ENCODE results near the gene MEIS2. TPM values are rescaled to one million over a fixed set of nuclear protein-coding genes. Genes with fewer than 3 reads are reported as not detected.

The MEIS2 gene
- total RNA-seq (not detected), total RNA-seq (0 to 0.35 (median 0) reads per million in 172 experiments)
- not detected for polyA plus RNA-seq (2013, experiment 1 of 2)
- 0.24 TPM for polyA plus RNA-seq (2013, experiment 2 of 2)

- Mint-ChIP-seq H3K4me1 (ENCODE audit: low read depth) (peaks cover 59% of the 10 kb centered on the region), H3K9me3 (peaks cover 3% of the 10 kb centered on the region), H3K27me3 (peaks cover 100% of the 10 kb centered on the region), H3K36me3 (ENCODE audit: low read depth) (peaks cover 10% of the 10 kb centered on the region), H3K27ac (peak within 1 kb of the TSS; percentile 13), H3K4me3 (peak within 1 kb of the TSS; percentile 95)
- POLR2A ChIA-PET: no interaction called here
- DNase-seq (peak in 4 of 14 experiments; percentile 24 to 56 (median 38)), ATAC-seq (ENCODE audit: poor library complexity) (no peak)
- intact Hi-C loops (cut with DNase I, micrococcal nuclease): no loop called here
- peaks cover 77 to 86% of the 10 kb centered on the region in 2 experiments for H3K27me3 ChIP-seq (ENCODE audit: control insufficient read depth in 1 of 2, insufficient read depth in 2 of 2, low read length in 2 of 2)
- H3K27ac ChIP-seq (ENCODE audit: low read depth in 1 of 2, low read length in 2 of 2): no peak within 1 kb of the TSS
- H3K4me3 ChIP-seq (ENCODE audit: low read length): peak within 1 kb of the TSS; percentile 67
- CTCF ChIA-PET: no interaction called here
- peaks cover 14 to 65% of the 10 kb centered on the region in 2 experiments for H3K9me3 ChIP-seq (ENCODE audit: control insufficient read depth in 1 of 2, insufficient read depth in 1 of 2, low read length in 2 of 2)
- no peaks in the 10 kb centered on the region for H3K36me3 ChIP-seq (ENCODE audit: insufficient read depth, low read length)
- TF ChIP-seq, protein P1, sequence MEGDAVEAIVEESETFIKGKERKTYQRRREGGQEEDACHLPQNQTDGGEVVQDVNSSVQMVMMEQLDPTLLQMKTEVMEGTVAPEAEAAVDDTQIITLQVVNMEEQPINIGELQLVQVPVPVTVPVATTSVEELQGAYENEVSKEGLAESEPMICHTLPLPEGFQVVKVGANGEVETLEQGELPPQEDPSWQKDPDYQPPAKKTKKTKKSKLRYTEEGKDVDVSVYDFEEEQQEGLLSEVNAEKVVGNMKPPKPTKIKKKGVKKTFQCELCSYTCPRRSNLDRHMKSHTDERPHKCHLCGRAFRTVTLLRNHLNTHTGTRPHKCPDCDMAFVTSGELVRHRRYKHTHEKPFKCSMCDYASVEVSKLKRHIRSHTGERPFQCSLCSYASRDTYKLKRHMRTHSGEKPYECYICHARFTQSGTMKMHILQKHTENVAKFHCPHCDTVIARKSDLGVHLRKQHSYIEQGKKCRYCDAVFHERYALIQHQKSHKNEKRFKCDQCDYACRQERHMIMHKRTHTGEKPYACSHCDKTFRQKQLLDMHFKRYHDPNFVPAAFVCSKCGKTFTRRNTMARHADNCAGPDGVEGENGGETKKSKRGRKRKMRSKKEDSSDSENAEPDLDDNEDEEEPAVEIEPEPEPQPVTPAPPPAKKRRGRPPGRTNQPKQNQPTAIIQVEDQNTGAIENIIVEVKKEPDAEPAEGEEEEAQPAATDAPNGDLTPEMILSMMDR (IDR thresholded peaks at IDR 0.05): no peak
- peaks cover 46% of the 10 kb centered on the region for H3K4me1 ChIP-seq (ENCODE audit: insufficient read depth, low read length)
Measured at GRCh38 chr15:37100109-37100965, at the start of gene MEIS2. Gene MEIS2 (minus strand): TSS chr15:37100549. CDS start chr15:37099466, 1,083 bp downstream.

- ATAC-seq (ENCODE audit: poor library complexity) (no peak), DNase-seq (no peak)
- TF ChIP-seq, protein P1 (IDR thresholded peaks at IDR 0.05): no peak
- ChIA-PET CTCF (no interaction called here), POLR2A (no interaction called here)
- Histone ChIP-seq H3K9me3 (ENCODE audit: control insufficient read depth in 1 of 2, insufficient read depth in 1 of 2, low read length in 2 of 2) (no peaks in the 10 kb centered on the region), H3K4me1 (ENCODE audit: insufficient read depth, low read length) (no peaks in the 10 kb centered on the region), H3K36me3 (ENCODE audit: insufficient read depth, low read length) (no peaks in the 10 kb centered on the region), H3K27me3 (ENCODE audit: control insufficient read depth in 1 of 2, insufficient read depth in 2 of 2, low read length in 2 of 2) (no peaks in the 10 kb centered on the region), H3K4me3 (ENCODE audit: low read length) (no peak overlapping the region), H3K27ac (ENCODE audit: low read depth in 1 of 2, low read length in 2 of 2) (no peak overlapping the region)
- Mint-ChIP-seq H3K36me3 (ENCODE audit: low read depth) (no peaks in the 10 kb centered on the region), H3K27ac (no peak overlapping the region), H3K27me3 (no peaks in the 10 kb centered on the region), H3K9me3 (no peaks in the 10 kb centered on the region), H3K4me3 (no peak overlapping the region), H3K4me1 (ENCODE audit: low read depth) (no peaks in the 10 kb centered on the region)
- intact Hi-C loops (cut with DNase I, micrococcal nuclease): no loop called here
Measured at GRCh38 chr15:37149146-37149545, 48.8 kb upstream of the MEIS2 start.

- no peaks in the 10 kb centered on the region for H3K4me1 ChIP-seq (ENCODE audit: insufficient read depth, low read length)
- intact Hi-C loops (cut with DNase I, micrococcal nuclease): no loop called here
- H3K9me3 ChIP-seq (ENCODE audit: control insufficient read depth in 1 of 2, insufficient read depth in 1 of 2, low read length in 2 of 2): no peaks in the 10 kb centered on the region
- Mint-ChIP-seq H3K27ac (no peak overlapping the region), H3K27me3 (no peaks in the 10 kb centered on the region), H3K4me1 (ENCODE audit: low read depth) (no peaks in the 10 kb centered on the region), H3K4me3 (no peak overlapping the region), H3K9me3 (no peaks in the 10 kb centered on the region), H3K36me3 (ENCODE audit: low read depth) (no peaks in the 10 kb centered on the region)
- CTCF ChIA-PET: no interaction called here
- no peaks in the 10 kb centered on the region for H3K27me3 ChIP-seq (ENCODE audit: control insufficient read depth in 1 of 2, insufficient read depth in 2 of 2, low read length in 2 of 2)
- POLR2A ChIA-PET: no interaction called here
- H3K27ac ChIP-seq (ENCODE audit: low read depth in 1 of 2, low read length in 2 of 2): no peak overlapping the region
- ATAC-seq (ENCODE audit: poor library complexity) (no peak), DNase-seq (no peak)
- no peaks in the 10 kb centered on the region for H3K36me3 ChIP-seq (ENCODE audit: insufficient read depth, low read length)
- H3K4me3 ChIP-seq (ENCODE audit: low read length): no peak overlapping the region
- TF ChIP-seq, protein P1 (IDR thresholded peaks at IDR 0.05): no peak
Measured at GRCh38 chr15:37148714-37149113, 48.4 kb upstream of the MEIS2 start.
